COLO668 (cell line): ENCODE data around the gene UST.
"Not testable (repeated sequence)": the region's sequence is repeated elsewhere in the genome, so short reads cannot be mapped to it uniquely, and the experiment has no call there.

ENCODE experiments used
- DNase-seq: peaks from one replicate; lab custom pipeline; 2025; ENCODE audit not compliant: unreplicated experiment; lab: John Stamatoyannopoulos, UW

The UST gene

DNA sequence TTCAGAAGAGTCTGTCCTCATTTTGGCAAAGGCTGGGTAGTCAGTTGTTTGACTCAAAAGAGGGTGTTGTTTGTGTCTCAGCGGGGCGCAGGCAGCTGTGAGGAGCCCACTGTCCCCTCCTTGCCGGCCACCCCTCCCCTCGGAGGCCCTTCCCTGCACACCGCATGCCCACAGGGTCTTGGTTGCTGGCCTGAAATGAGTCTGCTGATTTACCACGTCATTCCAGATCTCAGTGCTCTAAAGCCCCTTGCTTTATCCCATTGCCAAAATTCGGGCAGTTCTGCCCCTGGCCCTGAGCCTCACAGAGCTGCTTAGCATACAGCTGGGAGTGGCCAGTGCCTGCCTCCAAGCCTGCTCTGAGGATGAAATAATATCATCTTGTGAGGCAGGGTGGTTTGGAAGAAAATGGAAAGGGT lies 220.7 kb downstream of the UST start:
- no peak for DNase-seq

DNA sequence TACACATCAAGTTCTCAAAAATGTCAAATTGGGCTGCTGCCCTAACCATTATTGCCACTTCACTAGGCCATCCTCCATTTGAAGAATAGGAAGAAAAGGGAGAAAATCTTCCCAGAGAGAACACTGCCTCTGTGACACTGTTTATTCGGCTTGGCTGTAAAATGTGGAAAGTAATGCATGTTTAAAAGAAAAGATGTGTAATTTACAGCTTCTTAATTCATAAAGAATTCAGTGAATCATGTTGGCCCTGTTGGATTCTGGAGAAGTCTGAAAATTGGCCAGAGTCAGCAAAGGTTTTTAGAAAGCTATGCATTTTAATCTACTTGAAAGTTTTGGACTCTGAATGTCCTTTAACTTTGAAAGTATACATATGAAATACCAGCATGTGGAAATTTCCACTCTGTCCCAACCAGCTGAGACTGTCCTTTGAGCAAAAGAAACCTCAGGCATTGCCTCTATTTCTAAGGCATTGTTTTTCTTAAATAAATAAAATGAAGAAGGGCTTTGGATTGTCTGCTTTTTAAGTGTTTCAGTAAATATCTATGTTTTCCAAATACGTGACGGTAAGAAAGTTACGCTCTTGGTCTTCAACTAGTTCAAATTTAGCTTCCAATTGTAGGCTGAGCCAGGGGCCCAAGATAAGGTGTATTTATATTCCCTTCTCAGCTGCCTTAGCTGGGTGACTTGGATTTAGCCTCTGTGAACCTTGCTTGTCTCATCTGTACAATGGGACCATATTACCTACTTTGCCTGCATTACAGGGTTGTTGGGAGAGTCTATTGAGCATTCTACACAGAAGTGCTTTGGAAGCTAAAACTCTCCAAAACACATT lies 222.2 kb downstream of the UST start:
- no peak for DNase-seq

DNA sequence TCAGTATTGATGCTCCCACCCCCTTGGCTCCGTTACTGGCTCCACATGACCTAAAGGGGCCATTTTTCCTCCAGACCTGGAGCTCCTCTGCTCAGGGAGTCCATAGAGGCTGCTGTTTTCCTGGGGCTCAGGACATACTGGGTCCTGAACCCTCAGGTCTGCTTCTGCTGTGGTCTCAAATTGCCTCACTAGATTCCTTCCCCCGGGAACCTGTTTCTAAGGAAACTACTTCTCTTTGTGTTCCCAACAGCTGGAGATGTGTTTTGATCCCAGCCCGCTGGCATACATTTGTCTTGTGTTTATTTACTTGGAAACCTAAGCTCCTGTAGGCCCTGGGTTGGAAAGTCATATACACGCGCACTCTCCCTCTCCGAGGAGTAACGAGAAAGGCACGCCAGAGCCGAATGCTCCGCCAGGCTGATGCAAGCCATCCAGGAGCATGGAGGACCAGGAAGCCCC lies 222.8 kb downstream of the UST start:
- DNase-seq: peak; percentile 74

DNA sequence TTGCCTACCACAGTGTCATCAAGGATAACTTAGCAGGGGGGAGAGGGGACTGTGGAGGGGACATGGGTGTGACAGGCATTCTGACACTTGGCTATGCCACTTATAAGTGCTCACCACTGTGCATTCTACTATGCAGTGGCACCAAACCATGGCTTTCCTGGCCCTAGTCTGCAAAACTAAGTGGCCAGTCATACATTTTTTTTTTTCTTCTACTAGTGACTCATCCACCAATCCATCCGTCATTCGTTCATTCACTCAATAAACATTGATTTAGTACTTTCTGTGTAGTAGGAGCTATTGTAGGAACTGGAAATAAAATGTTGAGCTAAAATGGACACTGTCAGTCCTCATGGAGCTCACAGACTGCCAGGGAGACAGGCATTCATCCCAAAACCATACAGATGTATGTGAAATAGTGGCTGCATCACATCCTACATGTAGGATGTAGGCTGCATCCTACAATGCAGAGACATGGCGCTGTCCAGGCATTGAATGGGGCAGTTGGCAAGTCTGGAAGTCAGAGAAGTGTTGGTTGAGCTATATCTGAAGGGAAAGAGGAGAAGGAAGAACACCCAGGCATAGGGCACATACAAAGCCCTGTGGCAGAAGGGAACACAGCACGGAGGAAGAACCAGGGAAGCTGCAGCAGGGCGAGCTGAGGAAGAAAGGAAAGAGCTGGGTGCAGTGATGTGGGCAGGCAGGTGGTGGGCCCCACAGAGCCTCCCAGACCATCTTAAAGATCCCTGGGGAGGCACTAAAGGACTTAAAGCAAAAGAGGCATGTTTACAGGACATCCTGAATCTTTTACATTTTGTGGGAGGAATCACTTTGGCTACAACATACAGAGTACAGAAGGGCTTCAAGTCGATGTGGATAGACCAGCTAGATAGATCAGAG lies 224.4 kb downstream of the UST start:
- no peak for DNase-seq

DNA sequence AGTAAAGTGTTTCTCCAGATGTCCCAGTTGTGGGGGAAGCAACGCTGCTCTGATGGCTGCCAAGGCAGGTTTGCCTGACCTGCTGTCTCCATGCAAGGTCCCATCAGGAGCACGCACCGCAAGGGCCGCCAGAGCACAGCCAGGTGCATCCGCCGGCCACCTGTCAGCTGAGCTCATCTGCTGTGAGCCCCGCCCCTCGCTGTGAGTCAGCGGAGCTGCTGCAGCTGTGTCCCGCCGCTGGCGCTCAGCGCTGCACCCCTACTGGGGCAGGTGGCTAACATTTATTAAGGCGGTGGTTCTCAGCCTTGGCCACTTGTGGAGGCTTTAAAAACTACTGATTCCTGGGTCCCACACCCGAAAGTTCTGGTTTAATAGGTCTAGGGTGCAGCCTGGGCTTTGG lies 225.7 kb downstream of the UST start:
- peak; percentile 95 for DNase-seq

DNA sequence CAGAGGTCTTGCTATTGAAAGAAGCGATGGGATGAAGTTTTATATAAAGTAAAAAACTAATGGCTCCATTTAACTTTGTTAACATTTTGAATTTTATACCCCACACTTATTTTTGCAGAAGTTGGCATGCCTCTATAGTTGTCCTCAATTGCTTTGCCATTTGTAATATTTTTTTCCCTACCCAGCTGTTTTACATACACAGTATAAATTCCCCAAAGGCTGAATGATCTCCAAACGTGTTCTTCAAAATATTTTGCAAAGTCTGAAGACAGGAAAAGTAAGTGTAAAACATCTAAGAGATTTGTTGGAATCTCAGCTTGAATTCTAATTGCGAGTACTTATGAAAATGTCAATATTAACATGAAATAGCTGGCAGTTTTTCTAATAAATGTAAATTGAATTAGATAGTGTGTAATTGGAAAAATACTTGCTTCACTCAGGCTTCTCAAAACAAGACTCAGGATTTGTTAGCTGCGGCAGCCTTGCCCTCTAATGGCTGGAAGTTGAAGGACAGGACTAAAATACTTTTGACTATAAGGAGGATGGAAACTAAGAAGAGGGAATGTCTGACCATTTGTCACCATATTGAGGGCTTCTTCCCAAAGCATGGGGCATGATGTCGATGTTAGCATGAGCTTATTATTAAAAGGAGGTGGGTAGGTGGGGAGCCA lies 226.8 kb downstream of the UST start:
- DNase-seq: peak; percentile 13

DNA sequence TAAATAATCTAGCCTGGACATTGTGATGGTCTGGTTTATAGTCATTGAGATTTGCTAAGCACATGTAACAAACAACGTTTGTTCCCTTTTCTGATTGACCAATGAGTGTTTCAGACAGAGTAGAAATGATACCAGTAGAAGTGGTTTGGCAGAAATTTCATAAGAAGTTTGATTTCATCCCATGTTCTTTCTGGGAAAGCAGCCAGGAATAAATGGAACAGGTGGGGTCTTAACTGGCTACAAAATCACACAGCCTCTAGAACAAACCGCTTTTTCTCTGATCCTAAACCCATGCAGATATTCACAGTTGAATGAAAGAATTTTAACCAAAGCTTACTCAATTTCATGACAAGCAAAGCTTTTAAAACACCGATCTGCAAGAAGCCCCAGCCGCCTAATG lies 227.5 kb downstream of the UST start:
- DNase-seq: no peak

DNA sequence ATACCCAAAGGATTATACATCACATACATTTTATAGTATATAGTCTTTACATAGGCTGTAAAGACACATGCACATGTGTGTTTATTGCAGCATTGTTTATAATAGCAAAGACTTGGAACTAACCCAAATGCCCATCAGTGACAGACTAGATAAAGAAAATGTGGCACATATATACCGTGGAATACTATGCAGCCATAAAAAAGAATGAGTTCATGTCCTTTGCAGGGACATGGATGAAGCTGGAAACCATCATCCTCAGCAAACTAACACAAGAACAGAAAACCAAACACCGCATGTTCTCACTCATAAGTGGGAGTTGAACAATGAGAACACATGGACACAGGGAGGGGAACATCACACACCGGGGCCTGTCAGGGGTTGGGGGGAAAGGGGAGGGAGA lies 231.5 kb downstream of the UST start:
- DNase-seq: not testable (repeated sequence)

DNA sequence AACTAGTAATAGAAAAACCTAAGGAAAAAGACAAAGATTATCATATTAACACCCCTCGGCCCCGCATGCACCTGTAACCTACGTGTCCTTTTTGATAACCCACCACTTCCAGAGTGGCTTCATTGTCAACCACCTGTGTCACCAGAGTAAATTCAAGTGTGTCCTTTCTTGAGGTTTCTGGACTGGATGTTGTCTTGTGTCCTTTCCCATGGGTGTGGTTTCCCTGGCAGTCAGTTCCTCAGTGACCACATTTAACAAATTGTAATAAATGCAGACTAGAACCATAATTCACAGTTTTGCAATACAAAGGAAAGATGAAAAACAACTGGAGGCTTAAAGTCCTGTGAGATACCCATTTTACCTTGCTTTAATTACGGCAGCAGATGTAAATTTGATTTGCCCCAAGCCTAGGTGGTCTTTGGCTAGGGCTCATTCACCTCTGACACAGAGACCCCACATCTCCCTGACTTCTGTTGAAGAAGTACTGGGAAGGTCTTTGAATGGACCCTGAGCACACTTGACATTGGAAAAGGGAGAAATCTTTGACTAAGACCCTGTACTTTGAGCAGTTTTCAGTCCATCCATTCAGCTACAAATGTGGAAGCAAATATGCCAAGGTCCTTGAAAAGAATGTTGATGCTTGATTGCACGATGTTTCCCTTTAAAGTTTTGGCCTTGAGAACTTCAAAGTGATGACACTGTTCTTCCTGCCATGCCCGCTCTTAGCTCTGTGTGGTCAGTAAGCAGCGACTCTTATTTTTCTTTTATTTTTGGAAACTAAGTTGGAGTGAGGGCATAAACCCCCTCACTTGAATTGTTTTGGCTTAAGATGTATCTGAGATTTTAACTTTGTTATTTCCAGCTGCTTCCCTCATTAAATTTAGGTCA lies 232.4 kb downstream of the UST start:
- no peak for DNase-seq

DNA sequence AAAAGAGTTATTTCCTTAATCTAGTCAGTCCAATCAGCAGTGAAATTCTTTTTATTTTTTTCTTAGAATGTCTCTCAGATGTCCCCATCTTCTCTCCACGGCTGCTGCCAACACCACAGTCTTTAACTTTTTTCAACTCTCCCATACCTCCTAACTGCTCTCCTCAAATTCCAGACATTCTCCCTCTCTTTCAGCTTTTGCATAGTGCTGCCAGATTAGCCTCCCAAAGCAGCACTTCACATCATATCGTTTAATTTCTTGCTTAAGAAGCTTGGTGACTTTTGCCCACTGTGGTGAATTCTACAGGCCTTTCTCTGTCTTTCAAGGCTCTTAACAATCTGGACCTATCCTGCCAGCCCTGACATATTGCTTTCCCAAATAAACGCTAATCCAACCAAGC lies 233.4 kb downstream of the UST start:
- DNase-seq: no peak

DNA sequence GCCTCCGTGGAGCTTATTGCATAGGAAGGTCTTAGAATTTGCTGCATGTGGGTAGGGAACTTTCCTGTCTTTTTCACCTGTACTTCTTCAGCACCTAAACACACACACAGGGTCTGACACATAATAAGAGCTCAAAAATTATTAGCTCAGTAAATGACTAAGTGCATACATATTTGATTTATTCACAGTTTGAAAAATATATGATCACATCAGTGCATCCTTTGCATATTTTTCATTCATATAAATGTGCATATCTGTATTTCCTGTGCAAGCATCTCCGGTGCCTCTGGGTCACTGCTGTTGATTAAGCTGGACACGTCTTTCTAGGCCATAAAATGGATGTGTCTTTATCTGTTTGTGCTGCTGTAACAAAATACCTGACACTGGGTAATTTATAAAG lies 234.7 kb downstream of the UST start:
- DNase-seq: no peak

DNA sequence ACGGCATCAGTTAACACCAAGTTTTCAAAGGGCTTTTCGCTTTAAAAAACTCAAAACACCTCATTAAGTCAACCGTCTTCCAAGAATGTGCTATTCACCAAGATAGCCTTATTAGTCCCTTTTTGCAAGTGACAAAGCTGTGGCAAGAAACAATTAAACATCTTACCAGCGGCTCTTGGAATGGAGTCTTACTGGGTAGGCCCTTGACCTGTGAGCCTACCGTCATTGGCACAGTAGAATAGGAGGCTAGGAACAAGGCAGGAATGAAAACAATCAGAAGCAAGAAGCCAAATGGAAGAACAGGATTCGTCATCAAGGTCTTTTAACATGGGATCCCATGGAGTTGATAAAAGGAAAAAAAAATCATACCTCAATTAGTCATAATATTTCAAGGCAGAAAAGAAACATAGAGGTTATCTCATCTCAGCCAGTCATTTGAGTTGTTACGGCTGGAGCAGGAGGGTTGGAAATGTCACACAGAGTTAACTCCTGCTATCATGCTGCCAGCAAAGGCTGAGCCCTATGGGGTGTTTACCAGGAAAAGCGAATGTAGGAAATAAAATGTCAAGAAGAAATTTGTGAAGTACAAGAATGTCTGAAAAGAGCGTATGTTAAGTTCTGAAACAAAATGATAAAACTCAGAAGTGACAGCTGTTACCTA lies 236.4 kb downstream of the UST start:
- no peak for DNase-seq

DNA sequence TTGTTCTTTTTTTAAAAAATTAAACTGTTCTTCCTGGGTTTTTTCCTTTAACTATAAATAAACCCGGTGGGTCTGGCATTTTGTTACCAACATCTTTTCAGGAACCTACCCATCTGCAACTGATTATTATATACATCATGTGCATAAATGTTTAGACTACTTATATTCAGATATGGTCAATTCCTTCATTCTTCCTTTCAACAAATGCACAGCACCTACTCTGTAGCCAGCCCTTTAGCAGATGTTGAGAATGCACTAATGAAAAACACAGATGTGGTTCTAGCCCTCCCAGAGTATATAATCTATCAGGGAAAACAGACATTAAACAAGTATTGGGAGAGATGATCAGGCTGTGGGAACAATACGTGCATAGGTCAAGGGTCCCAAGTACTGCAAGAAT lies 237.1 kb downstream of the UST start:
- no peak for DNase-seq

DNA sequence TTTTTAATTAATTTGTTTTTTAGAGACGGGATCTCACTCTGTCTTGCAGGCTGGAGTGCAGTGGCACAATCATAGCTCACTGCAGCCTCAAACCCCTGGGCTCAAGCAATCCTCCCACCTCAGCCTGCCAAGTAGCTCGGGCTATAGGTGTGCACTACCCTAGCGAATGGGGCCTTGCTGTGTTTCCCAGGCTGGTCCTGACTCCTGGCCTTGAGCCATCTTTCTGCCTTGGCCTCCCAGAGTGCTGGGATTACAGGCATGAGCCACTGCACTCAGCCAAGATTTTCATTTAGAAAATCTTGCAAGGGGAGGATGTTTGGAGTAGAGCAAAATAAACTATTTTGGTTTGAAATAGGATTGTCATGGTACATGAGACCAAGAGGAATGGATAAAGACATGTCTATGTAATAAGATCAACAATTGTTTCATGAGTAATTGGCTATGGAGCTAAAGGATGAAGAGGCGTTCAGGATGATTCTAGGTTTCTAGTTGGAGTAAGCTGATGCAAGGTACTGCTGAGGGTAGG lies 237.8 kb downstream of the UST start:
- no peak for DNase-seq

DNA sequence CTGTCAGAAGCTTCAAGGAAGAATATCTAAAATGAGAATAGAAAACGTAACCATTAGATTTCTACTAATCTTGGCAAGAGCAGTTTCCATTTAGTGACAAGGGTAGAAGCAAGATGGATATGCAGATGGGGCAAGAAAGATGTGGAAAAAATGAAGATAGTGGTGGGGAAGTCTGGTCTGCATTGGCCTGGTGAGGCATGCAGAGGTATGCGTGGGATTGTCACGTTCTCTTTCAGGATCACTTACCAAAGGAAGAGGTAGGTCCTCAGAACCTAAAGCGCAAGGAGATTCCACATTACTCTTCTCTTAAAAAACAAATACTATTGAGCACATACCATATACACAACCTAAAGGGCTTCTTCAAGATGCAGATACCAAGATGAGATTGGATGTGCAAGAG lies 238.7 kb downstream of the UST start:
- no peak for DNase-seq

DNA sequence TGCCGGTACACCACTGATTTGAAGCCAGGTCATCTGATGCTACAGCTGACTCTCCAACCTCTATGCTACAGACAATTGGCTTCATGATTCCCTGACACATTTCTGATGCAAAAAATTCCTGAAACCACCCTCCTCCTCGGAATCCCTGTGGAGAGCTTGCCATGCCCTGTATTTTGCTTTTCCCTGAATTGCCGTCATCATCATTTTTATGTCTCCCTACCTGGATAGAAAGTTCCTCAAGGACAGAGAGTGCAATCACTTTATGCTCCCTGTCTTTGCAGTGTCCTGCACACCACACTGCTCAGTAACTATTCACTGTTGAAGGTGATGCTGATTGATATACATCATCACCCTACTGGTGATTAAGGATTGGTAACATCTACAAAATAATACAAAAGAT lies 239.8 kb downstream of the UST start:
- no peak for DNase-seq

DNA sequence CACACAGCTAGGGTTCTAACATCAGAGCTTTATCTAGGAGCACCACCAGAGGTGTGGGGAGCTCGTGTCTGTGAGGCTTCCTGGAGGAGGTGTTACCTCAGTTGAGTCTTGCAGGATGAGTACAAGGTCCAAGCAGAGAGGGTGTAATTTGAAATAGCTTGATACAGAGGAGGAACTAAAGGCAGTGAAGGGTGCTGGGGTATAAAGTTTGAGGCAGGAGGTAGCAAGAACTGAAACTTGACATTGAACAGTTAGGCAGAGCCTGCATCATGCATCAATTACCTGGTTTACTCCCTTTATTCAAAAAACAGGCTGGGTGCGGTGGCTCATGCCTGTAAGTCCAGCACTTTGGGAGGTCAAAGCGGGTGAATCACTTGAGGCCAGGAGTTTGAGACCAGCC lies 241.2 kb downstream of the UST start:
- no peak for DNase-seq

DNA sequence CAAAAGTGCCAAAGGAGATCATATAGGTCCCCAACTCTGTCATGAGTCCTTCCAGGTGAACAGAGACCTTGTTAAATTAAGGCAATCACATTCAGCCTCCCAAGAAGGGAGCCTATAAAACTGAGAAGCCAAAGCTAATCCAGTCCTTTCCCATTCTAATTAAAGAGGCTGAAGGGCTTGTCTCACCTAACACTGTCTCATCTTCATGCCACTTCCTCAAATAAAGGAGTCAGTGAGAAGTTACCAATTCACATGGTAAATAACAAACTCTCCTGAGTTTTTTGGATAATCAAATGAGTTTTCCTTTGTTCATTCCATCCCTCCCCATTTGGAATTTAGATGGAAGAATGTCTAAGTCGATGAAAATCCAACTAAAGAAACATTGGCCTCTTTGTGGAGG lies 242.8 kb downstream of the UST start:
- DNase-seq: no peak

DNA sequence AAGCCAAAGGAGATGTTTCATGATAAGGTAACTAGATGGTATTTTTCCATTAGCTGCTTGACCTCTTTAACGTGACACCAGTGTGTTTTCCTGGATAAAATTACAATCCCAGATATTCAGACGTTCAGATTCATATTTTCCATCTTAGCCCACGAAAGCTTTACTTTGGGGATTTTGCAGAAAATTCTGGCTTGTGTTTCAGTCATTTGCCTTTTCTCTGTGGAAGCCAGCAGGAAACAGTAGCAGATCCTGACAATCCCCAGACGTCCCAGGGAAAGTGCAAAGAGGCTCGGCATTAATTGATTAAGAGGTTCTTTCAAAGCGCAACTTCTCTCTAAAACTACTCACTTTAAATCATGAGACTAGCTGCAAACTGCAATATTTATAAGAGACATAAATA lies 243.6 kb downstream of the UST start:
- DNase-seq: no peak

DNA sequence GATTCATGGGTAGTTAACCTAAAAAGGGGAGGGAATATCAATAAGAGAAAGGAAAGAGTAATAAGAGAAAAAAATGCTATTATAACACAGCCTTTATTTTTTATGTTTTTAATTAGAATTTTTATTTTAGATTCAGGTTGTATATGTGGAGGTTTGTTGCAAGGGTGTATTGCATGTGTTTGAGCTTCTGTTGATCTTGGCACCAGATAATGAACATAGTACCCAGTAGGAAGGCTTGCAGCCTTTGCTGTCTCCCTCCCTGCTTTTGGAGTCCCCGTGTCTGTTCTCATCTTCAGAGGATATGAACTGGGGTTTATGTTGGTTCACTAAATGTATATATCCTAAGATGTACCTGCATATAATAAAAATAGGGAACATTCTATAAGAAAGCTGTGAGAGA lies 250.0 kb downstream of the UST start:
- DNase-seq: no peak
